NK-92 treated with Interleukin-12 subunit alpha and Interleukin-12 subunit beta, amount 100 ng/mL, for 24 hours (cell line): ENCODE measurements around the gene ASRGL1.

Source experiments
- DNase-seq: peaks from one replicate; lab custom pipeline; 2025; lab: John Stamatoyannopoulos, UW

The ASRGL1 gene

DNA sequence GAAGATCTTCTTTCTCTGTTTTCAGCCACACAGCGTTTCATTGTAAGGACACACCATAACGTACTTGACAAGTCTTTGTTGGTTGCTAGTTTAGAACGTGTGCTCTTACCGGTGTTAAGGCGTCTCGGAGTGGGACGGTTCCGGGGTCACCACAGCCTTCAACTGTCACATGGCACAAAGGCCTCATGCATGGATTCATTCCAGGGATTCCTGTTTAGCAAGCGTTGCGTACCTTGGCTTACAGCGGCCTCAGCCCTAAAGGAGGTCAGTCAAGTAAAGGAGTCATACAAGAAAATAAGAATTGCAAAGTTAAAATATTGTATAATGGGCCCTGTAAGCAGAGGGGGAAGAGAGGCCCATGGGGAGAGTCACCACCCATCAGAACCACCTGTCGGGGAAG lies 79.3 kb downstream of the ASRGL1 start:
- no peak for DNase-seq

DNA sequence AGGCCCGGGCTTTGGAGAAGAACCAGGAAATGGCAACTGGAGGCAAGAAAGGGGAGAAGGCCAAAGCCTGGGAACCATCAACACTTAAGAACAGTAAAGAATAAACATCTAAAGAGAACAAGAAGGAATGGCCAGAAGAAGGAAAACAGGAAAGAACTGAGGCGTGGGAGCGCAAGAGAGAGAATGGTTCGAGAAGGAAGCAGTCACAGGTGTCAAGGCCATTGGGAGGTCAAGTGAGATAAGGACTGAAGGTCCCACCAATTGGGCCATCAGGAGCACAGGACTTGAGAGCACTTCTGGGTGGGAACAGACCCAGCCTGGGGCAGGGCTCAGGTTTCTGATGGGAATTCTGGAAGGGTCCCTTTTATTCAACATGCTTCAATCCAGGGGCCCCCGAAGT lies 80.9 kb downstream of the ASRGL1 start:
- DNase-seq = no peak

DNA sequence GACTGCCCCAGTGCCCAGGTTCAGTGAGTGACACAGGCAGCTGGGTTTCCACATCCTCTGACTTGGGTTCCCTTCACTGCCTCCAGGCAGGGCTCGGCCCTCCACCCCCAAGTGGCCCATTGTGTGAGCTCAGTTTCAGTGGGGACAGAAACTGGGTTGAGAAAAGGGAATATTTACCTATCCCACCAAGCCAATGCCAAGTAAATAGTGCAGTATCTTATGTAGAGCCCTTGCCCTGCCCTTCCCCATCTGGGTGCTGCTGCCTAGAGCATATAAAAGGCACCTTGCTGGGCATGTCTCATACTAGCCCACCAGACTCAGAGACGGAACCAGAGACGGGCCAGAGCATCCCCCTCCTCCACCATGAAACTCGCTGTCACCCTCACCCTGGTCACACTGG lies 81.5 kb downstream of the ASRGL1 start, which contains the start of gene SCGB1A1:
Gene SCGB1A1, plus strand, starts transcription at position 301 of the 400 bp plus-strand sequence. Its CDS starts 63 bp downstream, at position 364.
- DNase-seq = no peak

DNA sequence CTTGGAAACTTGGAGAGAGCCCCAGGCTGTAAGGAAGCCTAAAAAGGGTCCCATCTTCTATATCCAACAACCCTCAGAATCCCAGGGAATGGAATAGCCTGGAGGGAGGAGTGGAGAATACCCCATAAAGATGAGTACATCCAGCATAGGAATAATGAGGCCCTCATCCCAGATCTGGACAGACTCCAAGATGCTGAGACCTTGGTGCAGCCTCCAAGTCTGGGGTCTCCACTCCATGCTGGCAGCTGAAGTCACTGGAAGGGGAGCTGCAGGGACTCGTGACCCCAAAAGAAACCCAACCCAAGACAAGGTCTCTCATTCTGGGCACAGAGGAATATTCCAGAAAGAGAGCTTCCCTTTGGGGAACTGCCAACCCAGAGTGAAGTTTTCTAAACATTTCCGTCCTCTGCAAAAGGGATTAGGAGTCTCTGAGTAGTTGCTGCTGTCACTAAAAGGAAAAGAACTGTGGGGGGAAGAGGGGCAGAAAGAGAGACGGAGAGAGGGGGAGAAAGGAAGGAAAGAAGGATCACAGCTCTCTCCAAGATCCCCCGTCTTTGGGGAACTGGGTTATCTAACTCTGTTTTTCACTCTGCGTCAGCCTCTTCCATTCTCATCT lies 82.2 kb downstream of the ASRGL1 start:
- no peak for DNase-seq

DNA sequence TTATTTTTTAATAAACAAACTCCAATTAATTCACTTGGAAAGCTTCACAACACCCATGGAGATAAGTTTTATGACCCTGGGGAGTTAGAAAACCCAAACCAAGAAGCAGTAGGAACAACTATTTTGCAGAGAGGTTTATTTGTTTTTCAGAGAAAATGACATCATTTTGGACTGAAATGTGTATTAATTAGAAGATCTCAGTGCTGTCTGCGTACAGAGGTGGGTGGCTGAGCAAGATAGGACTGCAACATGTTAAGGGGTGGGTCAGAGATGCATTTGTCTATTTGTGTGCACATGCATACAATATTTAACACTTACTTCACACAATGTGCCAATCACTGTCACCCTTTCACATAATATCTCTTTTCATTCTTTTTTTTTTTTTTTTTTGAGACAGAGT lies 82.7 kb downstream of the ASRGL1 start:
- DNase-seq = no peak

DNA sequence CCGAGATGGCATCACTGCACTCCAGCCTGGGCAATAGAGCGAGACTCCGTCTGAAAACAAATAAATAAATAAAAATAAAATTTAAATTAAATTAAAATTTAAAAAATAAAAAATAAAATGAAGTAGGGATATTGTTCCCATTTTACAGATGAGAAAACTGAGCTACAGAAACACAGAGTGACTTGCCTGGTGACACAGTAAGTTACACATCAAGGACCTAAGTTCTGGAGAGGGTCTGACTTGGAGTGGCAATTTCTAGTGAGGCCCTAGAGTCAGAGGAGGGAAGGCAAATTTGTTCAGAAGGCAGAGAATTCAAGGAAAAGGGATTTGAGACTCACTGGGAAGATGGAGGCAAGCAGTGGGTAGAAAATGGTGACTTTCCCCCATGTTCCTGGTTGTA lies 83.6 kb downstream of the ASRGL1 start:
- no peak for DNase-seq

DNA sequence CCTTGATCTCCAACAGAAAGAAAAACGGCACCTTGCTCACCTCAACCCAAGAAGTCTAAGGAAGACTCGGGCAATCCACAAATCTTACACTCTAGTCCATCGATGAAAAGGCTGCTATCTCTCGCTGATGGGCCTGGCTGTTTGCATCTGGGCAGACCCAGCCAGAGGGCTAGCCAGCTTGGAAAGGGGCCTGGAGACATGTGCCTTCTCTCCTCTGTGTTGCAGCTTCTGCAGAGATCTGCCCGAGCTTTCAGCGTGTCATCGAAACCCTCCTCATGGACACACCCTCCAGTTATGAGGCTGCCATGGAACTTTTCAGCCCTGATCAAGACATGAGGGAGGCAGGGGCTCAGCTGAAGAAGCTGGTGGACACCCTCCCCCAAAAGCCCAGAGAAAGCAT lies 84.7 kb downstream of the ASRGL1 start:
- no peak for DNase-seq

DNA sequence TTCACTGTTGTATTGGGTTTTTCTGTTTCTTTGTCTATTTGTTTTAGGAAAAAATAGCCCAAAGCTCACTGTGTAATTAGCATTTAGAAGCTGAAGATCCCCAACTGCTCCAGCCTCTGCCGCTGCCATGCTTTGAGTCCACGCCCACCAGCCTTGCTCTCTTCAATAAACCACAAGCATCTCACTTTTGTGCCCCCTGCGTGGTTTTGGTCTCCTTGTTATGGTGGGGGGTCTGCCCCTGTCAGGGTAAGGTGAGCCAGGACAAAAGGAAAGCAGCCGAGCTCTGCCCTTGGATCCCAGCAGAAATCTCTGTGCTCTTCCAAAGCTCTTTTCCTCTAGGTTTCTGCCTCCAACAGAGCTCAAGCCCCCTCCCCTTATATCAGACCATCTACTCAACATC lies 85.8 kb downstream of the ASRGL1 start:
- no peak for DNase-seq

DNA sequence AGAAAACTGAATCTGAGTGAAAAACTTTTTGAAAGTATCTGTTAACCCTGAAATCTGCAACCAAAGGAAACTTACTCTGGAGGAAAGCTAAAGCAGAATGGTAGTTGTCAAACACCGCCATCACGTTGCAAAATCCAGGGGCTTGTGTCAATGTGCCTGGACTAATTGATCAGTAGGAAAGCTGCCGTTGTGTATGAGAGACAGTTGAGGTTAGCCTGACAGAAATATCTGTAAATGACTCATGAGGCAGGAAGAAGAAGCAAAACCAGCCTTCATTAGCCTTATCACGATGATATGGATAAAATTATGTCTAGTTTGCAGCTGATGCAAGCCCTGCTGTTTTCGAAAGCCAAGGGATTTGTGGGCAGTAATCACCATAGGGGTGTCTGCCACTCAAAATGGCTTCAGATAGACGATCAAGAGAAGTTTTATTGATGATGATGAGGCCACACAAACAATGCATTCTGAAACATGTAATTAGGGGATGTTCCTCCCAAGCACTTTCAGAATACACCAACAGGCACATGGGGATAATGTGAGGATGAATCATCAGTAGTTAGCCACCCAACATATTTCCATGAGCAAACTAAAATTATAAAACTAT lies 90.5 kb downstream of the ASRGL1 start:
- no peak for DNase-seq

DNA sequence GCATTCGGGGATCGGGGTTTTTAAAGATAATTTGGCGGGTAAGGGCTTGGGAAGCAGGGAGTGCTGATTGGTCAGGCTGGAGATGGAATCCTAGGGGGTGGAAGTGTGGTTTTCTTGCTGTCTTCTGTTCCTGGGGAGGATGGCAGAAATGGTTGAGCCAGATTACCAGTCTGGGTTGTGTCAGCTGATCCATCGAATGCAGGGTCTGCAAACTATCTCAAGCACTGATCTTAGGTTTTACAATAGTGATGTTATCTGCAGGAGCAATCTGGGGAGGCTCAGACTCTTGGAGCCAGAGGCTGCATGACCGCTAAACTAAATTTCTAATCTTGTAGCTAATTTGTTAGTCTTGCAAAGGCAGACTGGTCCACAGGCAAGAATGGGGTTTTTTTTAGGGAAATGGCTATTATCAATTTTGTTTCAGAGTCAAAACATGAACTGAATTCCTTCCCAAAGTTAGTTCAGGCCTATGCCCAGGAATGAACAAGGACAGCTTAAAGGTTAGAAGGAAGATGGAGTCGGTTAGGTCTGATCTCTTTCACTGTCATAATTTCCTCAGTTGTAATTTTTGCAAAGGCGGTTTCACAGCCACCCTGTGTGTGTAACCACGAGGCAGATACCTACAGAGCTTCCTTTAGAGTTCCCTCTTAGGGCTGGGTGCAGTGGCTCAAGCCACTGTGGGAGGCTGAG lies 91.8 kb downstream of the ASRGL1 start:
- DNase-seq = no peak

DNA sequence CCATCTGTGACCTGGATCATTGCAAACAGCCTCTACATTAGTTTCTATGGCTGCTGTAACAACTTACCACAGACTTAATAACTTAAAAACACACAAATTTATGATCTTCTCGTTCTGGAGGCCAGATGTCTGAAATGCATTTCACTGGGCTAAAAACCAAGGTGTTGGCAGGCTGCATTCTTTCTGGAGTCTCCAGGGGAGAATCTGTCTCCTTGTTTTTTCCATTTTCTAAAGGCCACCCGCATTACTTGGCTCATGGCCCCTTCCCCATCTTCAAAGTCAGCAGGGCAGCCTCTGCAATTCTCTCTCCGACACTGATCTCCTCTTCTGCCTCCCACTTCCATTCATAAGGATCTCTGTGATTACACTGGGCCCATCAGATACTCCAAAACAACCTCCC lies 93.2 kb downstream of the ASRGL1 start:
- DNase-seq = no peak

DNA sequence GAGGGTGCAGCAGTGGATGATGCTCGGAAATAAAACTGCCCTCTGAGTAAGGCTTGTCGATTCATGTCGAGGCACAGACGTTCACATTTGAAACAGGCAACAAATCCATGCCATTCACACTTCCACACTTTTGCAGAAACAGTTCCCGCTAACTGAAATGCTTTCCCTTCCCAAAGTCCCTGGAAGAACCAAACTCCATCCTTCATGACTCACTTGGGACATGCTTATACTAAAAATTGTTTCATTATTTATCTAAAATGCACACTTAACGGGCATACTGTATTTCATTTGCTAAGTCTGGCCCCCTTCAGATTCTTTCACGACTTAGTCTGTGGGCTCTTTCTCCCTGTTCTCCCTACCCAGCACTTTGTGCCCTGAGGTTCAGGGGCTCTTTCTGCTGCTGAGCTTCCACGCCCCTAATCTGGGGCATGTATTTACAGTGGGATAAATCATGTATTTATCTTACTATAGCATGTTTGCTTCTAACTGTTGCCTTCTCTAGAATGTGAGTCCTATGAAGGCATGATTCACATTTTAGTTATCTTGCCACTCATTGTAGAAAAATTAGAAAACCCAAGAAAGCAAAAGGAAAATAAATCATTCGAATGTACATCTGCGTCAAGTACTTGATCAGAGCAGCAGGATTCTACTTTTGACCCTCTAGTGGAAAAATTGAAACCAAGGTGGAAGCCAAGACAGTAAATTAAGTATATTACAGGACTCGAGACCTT lies 94.1 kb downstream of the ASRGL1 start:
- DNase-seq = no peak

DNA sequence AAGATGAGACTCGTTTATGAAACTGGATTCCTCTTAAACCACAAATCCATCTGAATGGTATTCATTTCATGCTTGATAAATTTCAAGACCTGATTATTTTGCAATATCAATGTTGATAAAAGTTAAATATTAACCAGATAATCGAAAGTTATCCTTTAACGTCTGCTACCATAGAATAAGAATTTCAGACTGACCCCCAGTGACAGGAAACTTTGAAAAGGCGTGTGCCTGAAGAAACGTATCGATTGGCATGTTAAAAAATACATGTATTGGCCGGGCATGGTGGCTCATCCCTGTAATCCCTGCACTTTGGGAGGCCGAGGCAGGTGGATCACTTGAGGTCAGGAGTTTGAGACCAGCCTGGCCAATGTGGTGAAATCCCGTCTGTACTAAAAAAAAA lies 95.4 kb downstream of the ASRGL1 start:
- DNase-seq = no peak

DNA sequence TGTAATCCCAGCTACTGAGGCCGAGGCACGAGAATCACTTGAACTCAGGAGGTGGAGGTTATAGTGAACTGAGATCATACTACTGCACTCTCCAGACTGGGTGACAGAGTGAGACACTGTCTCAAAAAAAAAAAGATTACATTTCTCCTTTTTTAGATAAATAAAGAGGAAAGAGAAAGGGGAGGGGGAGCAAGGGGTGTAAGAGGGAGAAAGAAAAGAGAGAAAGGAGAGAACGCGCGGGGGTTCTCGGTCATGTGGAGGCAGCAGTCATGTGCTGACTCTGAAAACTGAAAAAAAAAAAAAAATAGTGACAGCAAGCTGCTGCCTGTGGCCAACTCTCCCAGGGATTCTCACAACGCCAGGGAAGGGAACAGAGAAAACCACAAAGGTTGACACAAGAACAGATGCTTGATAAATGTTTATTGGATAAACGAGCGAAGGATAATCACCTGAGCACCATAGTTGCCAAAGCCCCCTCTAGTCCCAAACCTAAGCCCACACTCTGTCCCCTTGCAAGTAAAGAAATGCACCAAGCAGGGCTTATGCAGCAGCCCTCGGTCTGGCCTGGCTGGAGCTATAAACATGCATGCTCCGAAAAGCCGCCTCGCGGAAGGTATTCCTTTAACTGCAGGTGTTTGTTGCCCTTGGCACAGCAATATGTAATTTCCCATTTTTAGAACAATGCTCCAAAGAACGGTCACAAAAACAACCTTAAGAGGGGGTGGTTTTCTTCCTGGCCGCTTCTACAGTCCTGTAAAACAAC lies 96.1 kb downstream of the ASRGL1 start:
- DNase-seq = no peak

DNA sequence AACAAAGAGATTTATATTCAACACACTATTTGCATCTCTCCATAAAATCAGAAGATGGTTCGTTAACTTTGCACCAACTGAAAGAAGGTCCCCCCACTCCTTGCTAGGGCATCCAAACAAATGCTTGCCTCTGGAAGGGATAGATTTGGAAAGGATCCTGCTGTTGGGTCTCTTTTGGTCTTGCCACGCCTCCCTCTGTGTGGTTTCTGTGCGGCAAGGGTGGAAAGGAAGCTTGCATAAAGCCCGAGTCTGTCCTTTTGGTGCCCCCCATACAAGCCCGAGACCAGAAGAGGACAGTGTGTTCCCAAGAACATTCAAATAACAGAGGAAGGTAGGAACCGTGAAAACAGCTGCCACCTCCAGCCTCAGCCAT lies 96.6 kb downstream of the ASRGL1 start:
- DNase-seq = no peak

DNA sequence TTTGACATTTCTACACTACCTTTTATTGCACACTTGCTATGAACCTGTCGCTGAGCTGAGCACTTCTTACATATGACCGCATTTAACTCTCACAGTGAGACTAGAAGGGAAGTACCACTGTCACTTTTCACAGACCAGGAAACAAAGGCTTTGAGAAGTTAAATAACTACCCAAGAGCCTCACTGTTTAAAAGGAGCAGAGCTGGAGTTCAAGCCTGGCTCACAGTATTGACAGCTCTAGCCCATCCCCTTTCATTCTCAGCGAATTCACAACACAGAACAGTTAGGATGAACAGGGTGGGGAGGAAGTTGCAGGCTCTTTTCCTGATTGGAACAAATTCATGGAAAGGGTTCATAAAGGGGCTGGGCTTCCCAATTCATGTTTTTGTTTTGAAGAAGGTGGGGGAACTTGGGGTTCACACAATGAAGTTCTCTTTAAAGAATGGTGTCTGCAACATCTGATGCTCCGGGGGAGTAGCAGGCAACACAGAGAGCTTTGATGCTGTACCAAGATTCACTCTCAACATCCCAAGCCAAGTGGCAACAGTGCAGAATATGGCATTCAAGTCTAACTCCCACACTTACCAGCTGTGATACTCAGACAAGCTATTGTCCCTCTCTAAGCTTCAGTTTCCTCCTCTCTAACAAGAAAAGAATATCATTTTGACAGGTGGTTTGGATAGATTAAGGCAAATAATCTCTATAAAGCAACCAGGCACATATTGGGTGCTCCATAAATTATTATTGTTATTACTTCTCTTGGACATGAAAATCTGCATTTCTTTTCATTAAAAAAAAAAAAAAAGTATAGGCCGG lies 98.8 kb downstream of the ASRGL1 start:
- DNase-seq = no peak

DNA sequence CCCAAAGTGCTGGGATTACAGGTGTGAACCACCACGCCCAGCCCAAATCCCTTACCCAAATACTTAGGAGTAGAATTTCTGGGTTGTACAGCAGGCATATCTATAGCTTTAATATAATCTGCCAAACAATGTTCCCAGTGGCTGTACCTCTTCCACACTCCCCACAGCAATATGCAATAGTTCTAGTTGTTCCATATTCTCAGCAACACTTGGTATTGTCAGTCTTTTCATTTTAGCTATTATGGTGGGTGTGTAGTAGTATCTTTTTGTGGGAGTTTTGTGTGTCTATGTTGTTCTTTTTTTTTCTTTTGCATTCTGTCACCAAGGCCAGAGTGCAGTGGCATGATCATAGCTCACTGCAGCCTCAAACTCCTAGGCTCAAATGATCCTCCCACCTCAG lies 100.4 kb downstream of the ASRGL1 start:
- no peak for DNase-seq

DNA sequence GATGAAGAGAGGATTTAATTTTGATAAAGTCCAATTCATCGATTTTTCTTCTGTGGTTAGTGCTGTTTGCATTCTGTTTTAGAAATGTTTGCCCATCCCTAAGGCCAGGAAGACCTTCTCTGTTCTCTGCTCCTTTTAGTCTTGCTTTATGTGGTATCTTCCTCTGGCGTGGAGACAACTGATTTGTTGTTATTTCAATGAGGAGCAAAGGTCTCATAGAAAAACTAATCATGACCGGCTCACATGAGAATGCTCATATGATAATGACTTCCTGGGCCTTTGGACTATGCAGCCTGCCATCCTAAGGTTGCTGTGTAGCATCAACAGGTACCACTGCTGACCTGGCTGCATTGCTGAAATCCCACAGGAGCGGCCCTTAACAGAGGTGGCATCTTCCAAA lies 101.4 kb downstream of the ASRGL1 start:
- no peak for DNase-seq

DNA sequence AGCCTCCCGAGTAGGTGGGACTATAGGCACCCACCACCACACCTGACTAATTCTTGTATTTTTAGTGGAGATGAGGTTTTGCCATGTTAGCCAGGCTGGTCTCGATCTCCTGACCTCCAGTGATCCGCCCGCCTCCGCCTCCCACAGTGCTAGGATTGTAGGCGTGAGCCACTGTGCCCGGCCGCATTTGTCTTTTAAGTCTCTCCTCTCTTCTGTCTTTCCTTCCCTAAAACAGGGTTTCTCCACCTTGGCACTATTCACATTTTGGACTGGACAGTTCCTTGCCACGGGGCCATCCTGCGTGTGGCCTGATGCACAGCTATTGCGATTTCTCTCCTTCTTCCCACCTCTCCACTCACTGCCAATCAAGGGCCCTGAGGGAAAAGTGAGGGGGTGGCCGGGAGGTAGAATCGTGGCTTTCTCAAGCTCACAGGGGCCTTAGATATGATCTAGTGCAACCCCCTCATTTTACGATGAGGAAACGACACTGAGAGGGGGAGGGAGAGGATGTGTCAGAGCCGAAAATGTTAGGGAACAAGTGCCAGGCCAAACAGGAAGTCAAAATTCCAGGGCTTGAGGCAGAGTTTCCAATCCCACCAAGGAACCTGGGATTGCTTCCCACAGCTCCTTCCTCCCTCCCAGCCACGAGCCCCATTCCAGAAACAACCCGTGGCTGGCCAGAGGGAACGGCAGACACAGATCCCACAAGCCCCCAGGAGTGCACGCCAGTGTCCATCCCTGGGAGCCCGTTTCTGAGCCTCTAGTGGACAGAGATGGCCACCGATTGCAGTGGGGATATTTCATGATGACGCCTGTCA lies 102.7 kb downstream of the ASRGL1 start:
- no peak for DNase-seq
